NOMO-1 treated with DMSO at 0.1 percent for 48 hours (cell line): ENCODE measurements around the gene KRTAP6-3.

Experiments
- DNase-seq: peaks from one replicate; lab custom pipeline; 2025; ENCODE audit not compliant: unreplicated experiment; lab: John Stamatoyannopoulos, UW

The KRTAP6-3 gene

DNA sequence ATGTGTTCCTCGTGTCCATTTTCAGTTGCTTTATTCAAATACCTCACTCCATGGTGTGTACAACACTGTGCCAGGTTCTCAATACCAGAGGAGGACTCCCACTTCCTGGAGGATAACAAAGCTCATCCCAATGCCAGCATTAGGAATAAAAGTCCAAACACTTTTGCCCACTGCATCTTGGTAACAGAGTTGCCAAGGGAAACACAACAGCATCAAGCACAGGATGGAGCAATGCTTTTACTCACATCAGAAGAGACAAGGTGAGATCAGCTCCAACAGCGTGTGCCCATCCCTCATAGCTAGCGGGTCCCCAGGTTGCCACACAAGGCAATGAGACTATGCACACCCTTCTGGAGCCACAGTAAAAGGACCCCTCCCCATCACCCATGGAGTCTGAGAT is 31.1 kb downstream of the KRTAP6-3 start:
- DNase-seq = no peak

DNA sequence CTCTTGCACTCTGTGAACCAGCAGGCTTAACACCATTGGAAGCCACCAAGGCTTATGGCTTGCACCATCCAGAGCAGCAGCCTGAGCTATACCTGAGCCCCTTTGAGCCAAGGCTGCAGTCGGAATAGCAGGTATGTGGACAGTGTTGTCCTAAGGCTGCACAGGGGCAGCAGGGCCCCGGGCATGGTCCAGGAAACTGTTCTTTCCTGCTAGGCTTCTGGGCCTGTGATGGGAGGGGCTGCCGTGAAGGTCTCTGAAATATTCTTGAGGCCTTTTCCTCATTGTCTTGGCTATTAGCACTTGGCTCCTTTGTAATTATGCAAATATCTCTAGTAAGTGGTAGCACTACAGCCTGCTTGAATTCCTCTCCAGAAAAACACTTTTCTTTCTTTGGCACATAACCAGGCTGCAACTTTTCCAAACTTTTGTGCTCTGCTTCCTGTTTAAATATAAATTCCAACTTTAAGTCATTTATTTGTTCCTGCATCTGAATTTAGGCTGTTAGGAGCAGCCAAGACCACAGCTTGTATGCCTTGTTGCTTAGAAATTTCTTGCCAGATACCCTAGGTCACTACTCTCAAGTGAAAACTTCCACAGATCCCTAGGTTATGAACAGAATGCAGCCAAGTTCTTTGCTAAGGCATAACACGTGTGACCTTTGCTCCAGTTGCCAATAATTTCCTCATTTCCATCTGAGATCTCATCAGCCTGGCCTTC is 33.4 kb downstream of the KRTAP6-3 start:
- no peak for DNase-seq

DNA sequence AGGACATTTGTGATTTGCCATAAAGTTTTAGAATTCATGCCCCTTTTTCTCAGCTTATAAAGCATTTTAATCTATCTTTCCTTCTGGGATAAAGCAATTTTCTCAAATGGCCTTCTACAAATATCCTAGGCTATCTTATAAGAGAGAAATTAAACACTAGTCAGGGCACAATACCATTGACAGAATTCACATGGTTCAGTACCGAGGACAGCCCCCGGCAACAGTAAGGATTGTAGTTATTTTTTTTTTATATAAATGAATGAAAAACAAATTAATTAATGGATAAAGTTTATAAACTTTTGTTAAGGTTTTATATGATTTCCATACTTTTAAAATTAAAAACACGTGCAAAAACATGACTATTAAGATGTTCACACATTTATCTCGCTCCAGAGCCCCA is 35.9 kb downstream of the KRTAP6-3 start:
- no peak for DNase-seq

DNA sequence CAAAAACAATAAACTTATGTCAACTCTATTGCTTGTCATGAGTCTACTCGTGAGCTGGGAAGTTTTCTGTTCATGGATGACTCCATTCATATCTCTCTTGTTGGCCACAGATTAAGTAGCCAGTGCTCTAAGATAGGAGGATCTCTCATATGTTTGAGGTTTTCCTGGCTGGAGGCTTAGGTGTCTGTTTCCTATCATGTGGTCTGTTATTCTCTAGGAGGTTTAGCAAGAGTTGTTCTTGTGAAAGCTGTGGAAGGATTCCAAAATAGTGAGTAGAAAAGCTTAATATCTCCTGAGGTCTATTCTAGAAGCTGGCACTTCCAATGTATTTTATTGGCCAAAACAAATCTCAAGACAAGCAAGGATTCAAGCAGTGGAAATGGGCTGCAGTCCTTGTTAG is 37.0 kb downstream of the KRTAP6-3 start:
- DNase-seq = no peak

DNA sequence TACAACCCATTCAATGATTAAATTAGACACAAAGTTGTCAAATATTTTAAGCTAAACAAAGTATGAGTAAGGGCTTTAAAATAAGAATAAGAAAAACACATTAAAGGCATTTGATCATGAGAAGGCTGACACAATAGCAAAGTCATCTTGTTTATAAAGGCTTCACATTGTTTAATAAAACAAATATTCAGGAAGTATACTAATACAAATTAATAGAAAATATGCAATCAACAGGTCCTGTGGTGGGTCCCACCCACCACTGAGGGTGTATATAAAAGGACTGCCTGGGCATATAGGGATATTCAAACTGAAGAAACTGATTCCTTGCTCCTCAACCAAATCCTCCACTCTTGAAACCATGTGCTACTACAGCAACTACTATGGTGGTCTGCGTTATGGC is 42.7 kb downstream of the KRTAP6-3 start, which contains the start of gene KRTAP20-2:
Gene KRTAP20-2 (plus strand): TSS at position 301 of the 400 bp plus-strand sequence. CDS start 58 bp downstream, at position 359.
- DNase-seq = no peak

DNA sequence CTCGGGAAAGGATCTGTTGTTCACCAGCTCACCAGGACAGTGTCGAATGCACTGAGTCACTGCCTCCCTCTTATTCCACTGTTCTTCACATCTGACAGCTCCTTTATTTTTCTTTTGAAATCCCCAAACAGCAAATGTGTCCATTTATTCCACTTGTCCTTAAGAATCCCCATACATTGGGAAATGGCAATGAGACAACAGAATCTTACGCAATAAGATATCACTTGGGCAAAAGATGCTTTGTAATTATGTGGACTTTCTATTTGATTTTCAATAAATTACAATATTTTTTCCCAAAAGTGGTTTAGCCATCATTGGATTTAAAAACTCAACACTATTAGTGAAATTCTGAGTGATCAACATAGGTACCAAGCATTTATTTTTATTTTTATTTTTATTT is 46.4 kb downstream of the KRTAP6-3 start:
- DNase-seq = no peak

DNA sequence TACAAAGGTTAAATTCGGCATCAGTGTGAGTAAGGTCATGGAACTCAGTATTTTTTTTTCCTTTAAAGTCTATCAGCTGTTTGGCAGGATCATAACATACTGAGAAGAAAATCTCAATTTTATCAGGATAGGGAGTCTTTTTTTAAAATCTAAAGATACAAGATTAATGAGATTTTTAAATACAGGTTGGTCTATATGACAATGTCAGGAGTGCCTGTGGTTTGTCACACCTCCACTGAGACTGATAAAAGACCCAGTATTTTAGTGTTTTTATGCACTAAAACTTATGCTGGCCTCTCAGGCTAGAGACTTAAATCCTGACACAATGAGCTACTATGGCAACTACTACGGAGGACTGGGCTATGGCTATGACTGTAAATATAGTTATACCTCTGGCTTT is 50.3 kb downstream of the KRTAP6-3 start, which contains the start of gene KRTAP20-3:
Gene KRTAP20-3 (plus strand): TSS at position 301 of the 400 bp plus-strand sequence.
- DNase-seq = no peak
